NCI-H146 (cell line): ENCODE data around the gene VPS16.

Experiments used
- DNase-seq: peaks from one replicate; lab custom pipeline; 2025; lab: John Stamatoyannopoulos, UW

The VPS16 gene

GRCh38 chr20:2840138-2840966, at the start of gene VPS16, which contains the start of gene PCED1A:
Gene VPS16 (plus strand): TSS chr20:2840745. CDS start chr20:2840775, 30 bp downstream.
Gene PCED1A (minus strand): TSS chr20:2840655. CDS start chr20:2839912, 743 bp downstream.
- peak; percentile 92 for DNase-seq

- no peak for DNase-seq
Measured at GRCh38 chr20:2793471-2793870, 47.1 kb upstream of the VPS16 start.

GRCh38 chr20:2794202-2794748, 46.3 kb upstream of the VPS16 start:
- DNase-seq, result peak; percentile 15

- DNase-seq, result no peak
Measured at GRCh38 chr20:2794866-2795447, 45.6 kb upstream of the VPS16 start.

GRCh38 chr20:2795451-2795850, 45.1 kb upstream of the VPS16 start:
- no peak for DNase-seq

GRCh38 chr20:2796011-2796660, 44.4 kb upstream of the VPS16 start:
- DNase-seq, result no peak

GRCh38 chr20:2797136-2797983, 43.2 kb upstream of the VPS16 start:
- no peak for DNase-seq

- DNase-seq, result no peak
Measured at GRCh38 chr20:2798095-2798805, 42.3 kb upstream of the VPS16 start.

- no peak for DNase-seq
Measured at GRCh38 chr20:2798814-2799213, 41.7 kb upstream of the VPS16 start.

GRCh38 chr20:2799271-2799670, 41.3 kb upstream of the VPS16 start:
- no peak for DNase-seq

- DNase-seq, result peak; percentile 56
Measured at GRCh38 chr20:2799688-2800520, 40.6 kb upstream of the VPS16 start.

GRCh38 chr20:2800521-2801285, 39.8 kb upstream of the VPS16 start, which contains the start of gene CPXM1:
Gene CPXM1 (minus strand): TSS chr20:2800627. CDS start chr20:2800572, 55 bp downstream.
- peak; percentile 83 for DNase-seq

- DNase-seq, result peak; percentile 36
Measured at GRCh38 chr20:2801286-2801728, 39.2 kb upstream of the VPS16 start.

GRCh38 chr20:2804041-2804828, 36.3 kb upstream of the VPS16 start:
- DNase-seq, result no peak

- DNase-seq, result no peak
Measured at GRCh38 chr20:2804852-2805688, 35.5 kb upstream of the VPS16 start.

- DNase-seq, result no peak
Measured at GRCh38 chr20:2805689-2806350, 34.7 kb upstream of the VPS16 start.

GRCh38 chr20:2806351-2806701, 34.2 kb upstream of the VPS16 start:
- no peak for DNase-seq
